IMR-90 (cell line): ENCODE results near the gene MEF2C.

Experiments
- CHD1 ChIP-seq: IDR thresholded peaks from 2 replicates; pipeline ENCODE4 v1.6.1; 2012; ENCODE audit warnings: low read depth, low read length, improper control_type of control experiment
- CTCF ChIP-seq: conservative IDR thresholded peaks from 2 replicates; pipeline ENCODE4 v1.5.1; 2012; ENCODE audit warnings: mild to moderate bottlenecking, low read depth, low read length, improper control_type of control experiment
- ELK1 ChIP-seq: fragments of 150-350 bp; IDR thresholded peaks from 2 replicates; pipeline ENCODE4 v1.6.1; 2016; ENCODE audit warnings: low read depth, mild to moderate bottlenecking, low read length, moderate library complexity, borderline replicate concordance
- MAZ ChIP-seq: IDR thresholded peaks from 2 replicates; pipeline ENCODE4 v1.6.1; 2012; ENCODE audit warnings: low read depth, mild to moderate bottlenecking, low read length, improper control_type of control experiment, moderate library complexity, borderline replicate concordance
- MXI1 ChIP-seq: IDR thresholded peaks from 2 replicates; pipeline ENCODE4 v1.6.1; 2012; ENCODE audit warnings: low read depth, mild to moderate bottlenecking, low read length, moderate library complexity, borderline replicate concordance
- NFE2L2 ChIP-seq: fragments of 150-350 bp; IDR thresholded peaks from 2 replicates; pipeline ENCODE4 v1.6.1; 2016; ENCODE audit warnings: low read depth, mild to moderate bottlenecking, low read length
- POLR2A ChIP-seq: IDR thresholded peaks from 2 replicates; pipeline ENCODE4 v1.6.1; 2012; ENCODE audit warnings: mild to moderate bottlenecking, low read depth, low read length
- RAD21 ChIP-seq: IDR thresholded peaks from 2 replicates; pipeline ENCODE4 v1.6.1; 2012; ENCODE audit warnings: low read length, improper control_type of control experiment
- RFX5 ChIP-seq: IDR thresholded peaks from 2 replicates; pipeline ENCODE4 v1.8.0; 2012; ENCODE audit warnings: low read depth, mild to moderate bottlenecking, low read length, moderate library complexity

DNA sequence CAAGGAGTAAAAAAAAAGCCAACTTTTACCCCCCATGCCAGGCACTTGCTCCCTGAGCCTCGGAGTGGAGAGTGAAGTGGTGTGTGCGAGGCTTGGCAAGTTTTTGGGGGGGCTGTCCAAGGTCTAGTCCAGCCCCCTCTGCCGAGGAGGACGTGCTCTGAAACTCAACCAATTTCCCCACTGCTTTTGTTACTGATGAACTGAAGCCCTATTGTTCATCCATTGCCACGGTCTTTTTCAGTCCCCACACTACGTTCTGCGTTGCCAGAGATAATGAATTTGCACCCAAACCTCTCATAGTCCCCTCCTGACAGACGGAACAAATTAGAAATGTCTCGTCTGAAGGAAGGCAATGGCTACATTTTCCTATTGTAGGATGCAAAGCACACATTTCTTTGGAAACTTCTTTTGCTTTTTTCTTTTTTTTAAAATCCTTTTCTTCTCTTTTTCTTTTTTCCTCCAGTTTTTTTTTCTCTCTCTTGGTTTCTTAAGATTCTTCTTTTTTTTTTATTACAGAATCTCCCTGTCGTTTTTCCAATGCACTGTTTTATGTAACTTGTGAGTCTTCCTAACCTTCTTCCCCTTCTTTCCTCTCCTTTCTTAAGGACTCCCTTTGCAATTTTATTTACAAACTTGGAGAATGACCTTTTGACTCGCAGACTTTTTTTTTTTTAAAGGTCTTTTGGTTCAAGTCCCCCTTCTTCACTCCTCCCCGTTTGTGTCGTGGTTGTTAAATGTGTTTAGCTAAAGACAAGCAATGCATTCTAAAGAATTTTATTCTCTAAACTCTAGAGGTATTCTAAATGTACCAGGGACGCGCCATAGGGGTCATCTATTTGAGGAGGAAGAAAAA is 209.5 kb downstream of the MEF2C start:
- TF ChIP-seq RFX5 (no peak), CTCF (no peak), MXI1 (no peak), POLR2A (no peak), ELK1 (no peak), CHD1 (no peak), MAZ (no peak), NFE2L2 (no peak), RAD21 (no peak)
